Thoracic aorta (tissue), 2 donors: ENCODE measurements around the gene SERBP1. TPM values are rescaled to one million over a fixed set of nuclear protein-coding genes. Genes with fewer than 3 reads are reported as not detected.

Experiments used
- ATAC-seq: fragments of 150-250 bp; one replicate; pipeline ENCODE4 v1.8.0; 2017; ENCODE audit warnings: low read depth; ENCODE audit not compliant: insufficient number of reproducible peaks, low FRiP score
- DNase-seq: peaks from one replicate; pipeline ENCODE4 v3.0.0-alpha.2; 2020; ENCODE audit warnings: low spot score
- H3K27ac ChIP-seq, 2 donors: fragments of 200-600 bp; sonication (generic); 1 replicate in 1 of 2; 2 replicates in 1 of 2; pipeline ENCODE4 v1.5.1; 2016; ENCODE audit warnings: mild to moderate bottlenecking in 2 of 2, moderate library complexity in 2 of 2
- H3K27me3 ChIP-seq: fragments of 200-600 bp; sonication (generic); replicated peaks from 2 replicates; pipeline ENCODE4 v1.6.0; 2016; ENCODE audit warnings: mild to moderate bottlenecking; ENCODE audit not compliant: insufficient read depth
- H3K36me3 ChIP-seq: fragments of 200-600 bp; sonication (generic); one replicate; pipeline ENCODE4 v1.5.1; 2016
- H3K4me1 ChIP-seq, 2 donors: fragments of 200-600 bp; sonication (generic); 1 replicate in 1 of 2; 2 replicates in 1 of 2; pipeline versions ENCODE4 v1.5.1 to v1.6.0; 2016; ENCODE audit warnings: low read depth in 2 of 2, mild to moderate bottlenecking in 1 of 2; ENCODE audit not compliant: control insufficient read depth in 1 of 2
- H3K4me3 ChIP-seq: fragments of 200-600 bp; sonication (generic); 2 replicates; pipeline ENCODE4 v1.5.1; 2016; ENCODE audit warnings: mild to moderate bottlenecking
- H3K9me3 ChIP-seq: fragments of 200-600 bp; sonication (generic); 2 replicates; pipeline ENCODE4 v1.5.1; 2016
- CTCF ChIP-seq: fragments of 200-600 bp; sonication (generic); IDR thresholded peaks from one replicate; pipeline ENCODE4 v1.5.1; 2019; ENCODE audit warnings: antibody characterized with exemption
- total RNA-seq, 2 donors: library from RNA; depleted of rRNA; stranded (reverse); fragments of >200 nt; gene quantifications; one replicate each; pipeline versions ENCODE4 v1.1.0 to v1.2.3, GENCODE V29; 2016

The SERBP1 gene
- total RNA-seq, 2 donors from 2014 or later = 143 to 274 TPM

GRCh38 chr1:67463298-67463955, 33.2 kb upstream of the SERBP1 start:
- H3K27ac ChIP-seq = peak overlapping the region in 1 of 2 donors; percentile 16
- no peaks in the 10 kb centered on the region for H3K27me3 ChIP-seq
- no peak overlapping the region for H3K4me3 ChIP-seq
- TF ChIP-seq CTCF = no peak
- no peak for ATAC-seq
- H3K9me3 ChIP-seq = no peaks in the 10 kb centered on the region
- DNase-seq = no peak
- no peaks in the 10 kb centered on the region for H3K36me3 ChIP-seq
- H3K4me1 ChIP-seq = peaks cover 9 to 30% of the 10 kb centered on the region in 2 donors

GRCh38 chr1:67460676-67461500, 30.7 kb upstream of the SERBP1 start:
- H3K4me1 ChIP-seq = peaks cover 4 to 23% of the 10 kb centered on the region in 2 donors
- peak overlapping the region; percentile 39 to 61 for H3K27ac ChIP-seq
- H3K9me3 ChIP-seq = no peaks in the 10 kb centered on the region
- no peaks in the 10 kb centered on the region for H3K27me3 ChIP-seq
- no peaks in the 10 kb centered on the region for H3K36me3 ChIP-seq
- no peak overlapping the region for H3K4me3 ChIP-seq
- ATAC-seq = no peak
- DNase-seq = peak; percentile 9
- no peak for TF ChIP-seq CTCF

- DNase-seq = no peak
- peaks cover 4 to 23% of the 10 kb centered on the region in 2 donors for H3K4me1 ChIP-seq
- no peak overlapping the region for H3K4me3 ChIP-seq
- no peaks in the 10 kb centered on the region for H3K9me3 ChIP-seq
- ATAC-seq = no peak
- TF ChIP-seq CTCF = no peak
- no peaks in the 10 kb centered on the region for H3K36me3 ChIP-seq
- no peak overlapping the region for H3K27ac ChIP-seq
- H3K27me3 ChIP-seq = no peaks in the 10 kb centered on the region
These were observed 28.9 kb upstream of the SERBP1 start for GRCh38 chr1:67459068-67459467.

GRCh38 chr1:67458663-67459062, 28.5 kb upstream of the SERBP1 start:
- Histone ChIP-seq H3K4me3 (no peak overlapping the region), H3K4me1 (peaks cover 4 to 21% of the 10 kb centered on the region in 2 donors), H3K27ac (no peak overlapping the region), H3K27me3 (no peaks in the 10 kb centered on the region), H3K36me3 (no peaks in the 10 kb centered on the region), H3K9me3 (no peaks in the 10 kb centered on the region)
- ATAC-seq (no peak), DNase-seq (no peak)
- TF ChIP-seq CTCF = no peak

- Histone ChIP-seq H3K9me3 (no peaks in the 10 kb centered on the region), H3K4me3 (no peak overlapping the region), H3K4me1 (peaks cover 4 to 11% of the 10 kb centered on the region in 2 donors), H3K36me3 (no peaks in the 10 kb centered on the region), H3K27ac (no peak overlapping the region), H3K27me3 (no peaks in the 10 kb centered on the region)
- no peak for TF ChIP-seq CTCF
- DNase-seq = no peak
- no peak for ATAC-seq
These were observed 27.0 kb upstream of the SERBP1 start for GRCh38 chr1:67457247-67457646.
